NCI-H2029 (cell line): ENCODE results near the gene QDPR.
A peak's percentile ranks its signal among the peaks of the same experiment; 100 is the strongest.
"Not testable (repeated sequence)": the region's sequence is repeated elsewhere in the genome, so short reads cannot be mapped to it uniquely, and the experiment has no call there.

Experiments
- DNase-seq: peaks from one replicate; lab custom pipeline; 2025; lab: John Stamatoyannopoulos, UW

The QDPR gene

DNA sequence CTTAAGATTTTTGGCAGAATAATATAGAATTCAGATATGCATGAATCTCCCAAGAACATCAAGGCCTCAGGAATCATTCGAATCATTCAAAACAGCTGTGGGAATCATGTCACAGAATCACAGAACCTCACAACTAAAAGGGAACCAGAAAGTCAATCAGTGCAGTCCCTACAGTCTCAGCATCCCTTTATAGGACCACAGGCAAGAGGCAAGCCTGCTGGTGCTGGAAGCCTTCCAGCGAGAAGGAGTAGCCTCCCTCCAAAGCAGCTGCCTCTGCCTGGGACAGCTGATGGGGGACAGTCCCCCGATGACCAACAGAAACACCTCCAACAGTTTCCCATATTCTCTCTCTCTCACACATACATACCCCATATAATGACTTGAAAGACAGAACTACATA is 20.7 kb downstream of the QDPR start:
- DNase-seq, result no peak

DNA sequence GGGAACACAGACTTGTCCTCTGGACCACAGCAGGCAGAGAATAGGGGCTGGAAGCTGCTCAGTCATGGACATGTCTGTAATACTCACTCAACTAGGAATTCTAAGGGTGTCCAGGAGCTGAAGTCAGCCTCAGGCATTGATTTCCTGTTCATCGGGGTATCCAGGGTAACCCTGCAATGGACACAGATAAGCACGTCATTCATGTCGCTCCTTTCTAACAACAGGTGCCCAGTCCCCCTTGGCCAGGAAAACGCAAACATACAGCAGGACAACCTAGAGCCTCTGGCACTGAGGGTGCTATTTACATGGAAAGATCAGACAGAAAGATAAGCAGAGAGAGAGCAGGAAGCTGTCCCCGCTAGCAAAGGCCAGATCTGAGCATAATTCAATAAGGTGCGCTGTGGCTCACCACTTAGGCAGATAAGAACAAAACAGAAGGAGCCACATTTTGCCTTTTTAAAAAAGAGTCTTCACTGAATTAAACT is 21.3 kb downstream of the QDPR start:
- peak; percentile 83 for DNase-seq

DNA sequence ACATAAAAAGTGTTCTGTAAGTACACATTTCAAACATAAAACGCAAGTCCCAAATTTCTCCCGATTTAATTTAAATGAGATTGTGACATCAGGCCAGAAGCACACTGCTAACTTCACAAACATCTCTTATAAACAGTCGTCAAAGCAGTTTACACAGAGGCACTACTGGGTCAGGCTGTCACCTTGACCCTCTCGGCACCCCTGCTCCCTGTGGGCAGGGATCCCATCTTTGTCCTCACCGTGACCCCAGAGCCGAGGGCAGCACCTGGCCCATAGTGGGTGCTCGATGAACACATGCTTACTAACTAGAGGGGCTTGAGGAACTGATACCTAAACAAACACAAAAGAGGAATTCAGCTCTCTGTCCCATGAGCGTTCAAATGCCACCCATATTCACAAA is 22.2 kb downstream of the QDPR start:
- DNase-seq, result no peak

DNA sequence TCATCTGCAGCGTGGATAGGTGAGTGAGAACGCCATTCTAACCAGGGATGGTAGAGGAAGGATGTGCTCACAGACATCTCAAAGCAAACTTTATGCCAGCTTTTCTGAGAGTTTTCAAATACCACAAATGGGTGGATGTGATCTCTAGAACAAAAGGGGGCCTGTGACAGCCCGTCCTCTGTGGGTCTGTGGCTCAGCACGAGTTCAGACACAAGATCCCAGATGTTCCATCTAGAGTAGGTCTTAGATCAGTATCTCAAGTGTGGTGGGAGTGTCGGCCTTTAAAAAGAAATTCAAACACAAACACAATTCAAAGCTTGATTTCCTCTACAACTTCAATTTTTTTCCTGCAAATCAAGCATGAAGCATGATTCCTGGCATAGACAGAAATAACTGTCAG is 22.8 kb downstream of the QDPR start:
- no peak for DNase-seq

DNA sequence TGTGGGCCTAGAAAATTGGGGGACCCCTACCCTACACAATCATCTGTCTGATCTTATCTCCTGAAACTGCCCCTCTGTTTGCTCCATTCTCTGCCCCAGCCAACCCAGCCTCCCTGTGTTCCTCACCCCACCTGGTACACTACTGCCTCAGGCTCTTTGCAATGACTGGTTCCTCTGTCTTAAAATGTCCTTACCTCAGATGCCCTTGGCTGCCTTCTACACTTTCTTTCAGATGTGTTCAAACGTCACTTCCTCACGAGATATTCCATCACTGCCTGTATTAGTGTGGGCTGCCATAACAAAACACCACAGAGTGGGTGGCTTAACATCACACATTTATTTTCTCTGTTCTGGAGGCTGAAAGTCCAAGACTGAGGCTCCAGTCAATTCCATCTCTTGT is 29.2 kb downstream of the QDPR start:
- no peak for DNase-seq

DNA sequence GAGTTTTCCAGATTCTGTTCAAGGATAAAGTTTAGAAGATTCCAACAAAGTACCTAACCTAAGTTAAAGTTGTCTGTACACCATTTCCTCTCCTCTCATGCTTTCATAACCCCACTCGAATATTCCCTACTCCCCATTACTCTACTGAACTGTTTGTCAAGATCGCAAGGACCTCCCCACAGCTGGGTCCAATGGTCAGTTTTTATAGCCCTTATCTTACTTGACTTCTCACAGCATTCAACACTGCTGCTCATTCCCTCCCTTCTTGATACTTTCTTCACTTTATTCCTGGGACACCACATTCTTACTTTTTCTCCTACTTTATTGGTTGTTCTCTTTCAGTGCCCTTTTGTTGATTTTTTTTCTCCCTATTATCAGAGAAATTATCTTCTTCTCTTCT is 30.9 kb downstream of the QDPR start:
- DNase-seq, result no peak

DNA sequence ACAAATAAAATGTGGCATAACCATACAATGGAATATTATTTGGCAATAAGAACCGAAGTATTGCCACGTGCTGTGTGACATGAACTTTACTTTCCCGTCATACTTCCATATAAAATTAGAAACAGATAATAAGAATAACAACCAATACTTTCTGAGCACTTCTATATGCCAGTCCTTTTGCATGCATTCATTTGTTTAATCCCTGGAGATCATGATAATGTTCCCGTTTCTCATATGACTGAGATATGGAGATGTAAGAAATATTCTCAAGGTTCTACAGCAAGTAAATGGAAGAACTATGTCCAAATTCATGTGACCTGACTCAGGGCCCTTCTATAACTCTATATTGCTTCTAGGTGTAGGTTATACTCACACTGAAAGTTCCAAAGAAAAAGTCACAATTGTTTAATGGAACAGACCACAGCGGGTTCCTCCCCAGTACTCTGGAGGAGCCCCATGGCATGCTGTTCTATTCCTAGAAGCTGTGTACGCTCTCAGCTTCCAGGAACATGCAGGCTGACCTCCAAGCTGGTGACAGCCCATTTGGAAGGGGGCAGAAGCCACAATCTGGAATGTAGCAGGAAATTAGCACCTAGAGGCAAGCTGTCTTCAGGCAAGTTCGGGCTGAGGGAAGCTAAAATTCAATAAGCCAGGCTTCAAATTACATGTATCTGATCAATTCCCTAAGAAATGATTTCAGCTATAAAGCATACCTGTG is 31.5 kb downstream of the QDPR start:
- DNase-seq, result no peak

DNA sequence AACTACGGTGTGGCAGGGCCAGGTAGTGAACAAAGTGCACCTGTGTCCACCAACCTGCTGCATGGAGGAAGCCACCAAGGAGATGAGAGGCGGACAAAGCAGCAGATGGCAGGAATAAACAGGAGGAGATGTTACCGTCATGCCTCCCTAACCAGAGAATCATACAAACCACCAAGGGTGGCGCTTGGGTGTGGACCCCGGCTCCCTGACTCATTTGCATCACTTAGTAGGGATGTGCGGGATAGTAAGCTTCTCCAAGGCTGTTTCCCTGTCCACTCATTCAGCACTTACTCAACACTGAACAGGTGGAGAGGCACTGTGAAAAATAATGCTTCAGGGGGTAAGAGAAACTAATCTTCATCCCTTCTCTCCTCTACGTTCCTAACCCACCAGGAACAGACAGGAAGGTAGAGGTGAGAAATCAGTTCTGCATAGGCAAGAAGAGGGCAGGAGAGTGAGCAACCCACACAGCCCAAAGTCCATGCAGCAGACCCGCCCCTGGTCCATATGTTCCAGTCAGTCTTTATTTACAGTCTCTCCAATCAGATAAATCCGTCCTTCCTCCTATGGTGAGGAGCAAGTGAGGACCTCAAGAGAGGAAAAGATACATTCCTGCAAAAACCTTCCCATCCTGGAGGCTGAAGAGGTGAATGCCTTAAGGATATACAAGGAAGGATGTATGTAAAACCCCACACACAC is 34.0 kb downstream of the QDPR start:
- no peak for DNase-seq

DNA sequence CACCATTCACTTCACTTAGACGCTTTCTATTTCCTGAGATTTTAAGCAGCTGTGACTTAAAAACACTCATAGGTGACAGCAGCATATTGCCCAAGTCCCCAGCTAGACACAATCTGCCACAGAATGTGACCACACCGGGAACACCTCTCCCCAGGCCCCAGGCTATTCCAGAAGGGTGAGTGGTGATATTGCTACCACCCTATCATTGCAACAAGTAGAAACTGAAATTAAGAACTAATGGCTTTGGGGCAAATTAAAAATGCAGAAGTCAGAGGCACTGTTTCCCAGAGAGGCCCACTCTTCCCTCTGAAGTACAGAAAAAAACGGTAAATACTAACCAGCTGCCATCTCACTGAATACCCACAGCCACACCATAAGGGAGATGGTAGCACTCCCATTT is 35.0 kb downstream of the QDPR start:
- DNase-seq, result no peak

DNA sequence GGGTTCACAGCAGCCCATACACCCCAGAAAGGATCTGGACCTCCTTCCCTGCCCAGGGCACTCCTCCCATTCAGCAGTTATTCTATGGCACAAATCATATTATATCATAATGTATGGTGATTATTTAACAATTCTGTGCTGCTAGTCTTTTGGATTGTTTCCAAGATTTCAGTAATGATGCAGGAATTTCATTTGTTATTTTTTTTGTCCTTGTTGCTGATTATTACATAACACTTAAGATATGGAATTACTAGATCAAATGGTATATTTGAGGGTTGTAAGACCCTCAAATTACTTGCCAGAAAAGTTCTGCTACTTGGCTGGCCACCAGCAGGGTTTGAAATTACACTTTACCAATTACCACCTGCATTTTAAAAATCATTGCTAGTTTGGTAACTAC is 36.4 kb downstream of the QDPR start:
- no peak for DNase-seq

DNA sequence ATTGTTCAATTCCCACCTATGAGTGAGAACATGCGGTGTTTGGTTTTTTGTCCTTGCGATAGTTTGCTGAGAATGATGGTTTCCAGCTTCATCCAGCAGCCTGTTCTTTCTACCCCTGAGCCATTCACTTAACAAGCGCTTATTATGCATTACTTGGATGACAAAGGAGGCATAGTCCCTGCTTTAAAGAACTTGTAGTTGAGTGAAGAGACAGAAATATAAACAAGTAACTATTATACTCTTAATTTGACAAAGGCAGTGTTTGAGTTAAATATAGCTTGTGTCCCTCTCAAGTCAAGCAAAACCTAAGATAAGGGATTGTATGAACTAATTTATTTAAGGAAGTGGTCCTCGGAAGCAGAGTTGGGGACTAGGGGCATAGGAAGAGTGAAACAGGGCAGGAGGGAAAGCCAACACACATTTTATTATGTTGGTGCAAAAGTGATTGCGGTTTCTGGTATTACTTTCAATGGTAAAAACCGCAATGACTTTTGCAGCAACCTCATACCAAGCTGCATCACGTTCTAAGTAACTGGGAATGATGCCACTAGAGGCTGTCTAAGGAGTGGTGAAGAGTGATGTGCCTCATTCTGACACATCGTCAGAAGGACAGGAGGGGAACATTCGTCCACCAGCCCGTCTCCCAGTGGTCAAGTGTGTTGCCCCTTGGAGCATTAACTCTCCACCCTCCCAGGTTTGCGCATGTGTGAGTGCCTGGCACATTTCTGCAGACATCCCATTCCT is 41.8 kb downstream of the QDPR start:
- DNase-seq, result no peak

DNA sequence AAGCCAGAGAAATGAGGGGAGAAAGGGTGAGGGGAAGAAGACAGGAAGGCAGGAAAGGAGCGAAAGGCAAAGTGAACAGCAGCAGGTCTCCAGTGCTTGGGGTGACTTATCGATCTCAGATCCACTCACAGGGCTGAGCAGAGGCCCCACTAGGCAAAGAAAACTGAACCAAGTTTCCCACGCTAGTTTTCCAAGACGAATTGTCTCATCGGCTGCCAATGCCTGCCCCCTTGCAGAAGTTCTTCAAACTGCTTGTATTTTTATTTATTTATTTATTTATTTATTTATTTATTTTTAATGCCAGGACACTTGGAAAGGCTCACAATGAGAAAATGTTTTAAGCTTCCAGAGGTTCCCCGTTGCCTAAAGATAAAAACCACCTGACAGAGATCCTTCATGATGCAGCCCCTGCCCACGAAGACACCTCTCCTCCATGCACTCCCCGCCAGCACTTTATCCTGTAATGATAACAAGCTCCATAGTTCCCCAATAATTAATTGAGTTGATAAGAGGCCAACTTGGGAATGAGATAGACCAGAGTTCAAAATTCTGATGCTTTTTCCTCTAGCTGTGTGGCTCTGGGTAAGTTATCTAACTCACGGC is 43.2 kb downstream of the QDPR start:
- no peak for DNase-seq

DNA sequence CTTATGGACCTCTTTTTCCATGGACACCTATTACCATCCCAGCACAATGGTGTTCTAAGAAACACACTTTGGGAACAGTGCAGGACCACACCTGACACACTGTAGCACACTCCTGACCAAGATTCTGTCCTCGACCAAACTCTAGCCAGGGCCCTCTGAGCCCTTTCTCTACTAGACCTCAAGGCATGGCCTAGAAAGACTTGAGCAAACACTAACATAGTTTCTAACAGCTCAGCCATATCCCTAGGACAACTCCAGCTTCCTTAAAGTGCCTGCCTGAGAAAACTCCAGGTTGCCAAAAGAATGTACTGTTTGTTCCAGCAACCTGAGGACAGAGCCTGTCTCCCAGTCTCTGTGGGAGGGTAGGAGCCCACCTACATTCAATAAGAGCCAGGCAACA is 48.3 kb downstream of the QDPR start:
- no peak for DNase-seq

DNA sequence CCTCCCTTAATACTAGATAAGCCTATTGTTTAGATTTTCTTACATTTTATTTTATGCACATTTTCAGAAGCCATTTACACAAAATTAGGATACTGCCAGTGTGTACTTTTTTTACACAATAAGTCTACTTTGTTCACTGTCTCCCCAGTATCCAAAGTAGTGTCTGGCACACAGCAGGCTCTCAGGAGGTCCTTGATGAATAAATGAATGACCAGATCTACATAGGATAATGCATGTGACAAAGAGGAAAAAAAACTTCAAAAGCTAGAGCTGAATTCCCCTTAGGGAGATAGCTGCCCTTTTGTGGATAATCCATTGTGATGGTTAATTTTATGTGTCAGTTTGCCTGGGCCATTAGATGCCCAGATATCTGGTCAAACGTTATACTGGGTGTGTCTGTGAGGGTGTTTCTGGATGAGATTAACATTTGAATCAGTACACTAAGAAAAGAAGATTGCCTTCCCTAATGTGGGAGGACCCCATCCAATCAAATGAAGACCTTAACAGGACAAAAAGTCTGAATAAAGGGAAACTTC is 61.6 kb downstream of the QDPR start:
- no peak for DNase-seq

DNA sequence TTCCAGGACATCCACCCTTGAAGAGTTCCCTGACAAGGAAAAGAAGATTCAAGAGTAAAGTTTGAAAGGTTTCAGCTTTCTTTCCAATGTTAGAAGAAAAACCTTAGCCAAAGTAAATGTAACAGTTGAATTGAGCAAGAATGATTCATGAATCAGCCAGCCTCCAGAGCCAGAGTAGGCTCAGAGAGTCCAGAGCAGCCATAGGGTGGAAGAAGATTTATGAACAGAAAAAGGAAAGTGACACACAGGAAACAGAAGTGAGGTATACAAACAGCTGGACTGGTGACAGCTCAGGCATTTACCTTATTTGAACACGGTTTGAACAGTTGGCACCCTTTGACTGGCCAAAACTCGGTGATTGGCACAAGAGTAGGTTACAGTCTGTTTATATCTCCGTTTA is 63.2 kb downstream of the QDPR start:
- no peak for DNase-seq

DNA sequence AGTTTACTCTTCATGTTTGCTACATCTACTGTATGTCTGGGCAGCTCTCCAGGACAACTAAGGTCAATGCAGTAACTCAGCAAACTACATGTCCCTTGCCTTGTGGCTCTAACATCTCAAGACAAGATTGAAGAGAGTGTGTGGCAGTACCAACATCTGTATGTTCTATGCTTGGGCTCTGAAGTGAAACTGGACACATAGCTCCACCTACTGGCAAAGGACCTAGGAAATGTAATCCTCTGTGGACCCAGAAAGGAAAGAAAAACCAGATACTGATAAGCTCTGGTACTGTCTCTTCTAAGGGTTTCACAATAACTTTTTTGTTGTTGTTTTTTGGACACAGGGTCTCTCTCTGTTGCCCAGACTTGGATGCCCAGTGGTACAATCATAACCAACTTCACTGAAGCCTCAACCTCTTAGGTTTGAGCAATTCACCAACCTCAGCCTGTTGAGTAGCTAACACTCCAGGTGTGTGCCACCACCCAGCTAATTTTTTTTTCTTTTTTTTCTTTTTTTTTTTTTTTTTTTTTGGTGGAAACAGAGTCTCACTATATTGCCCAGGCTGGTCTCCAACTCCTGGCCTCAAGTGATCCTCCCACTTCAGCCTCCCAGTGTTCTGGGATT is 64.1 kb downstream of the QDPR start:
- peak; percentile 12 for DNase-seq

DNA sequence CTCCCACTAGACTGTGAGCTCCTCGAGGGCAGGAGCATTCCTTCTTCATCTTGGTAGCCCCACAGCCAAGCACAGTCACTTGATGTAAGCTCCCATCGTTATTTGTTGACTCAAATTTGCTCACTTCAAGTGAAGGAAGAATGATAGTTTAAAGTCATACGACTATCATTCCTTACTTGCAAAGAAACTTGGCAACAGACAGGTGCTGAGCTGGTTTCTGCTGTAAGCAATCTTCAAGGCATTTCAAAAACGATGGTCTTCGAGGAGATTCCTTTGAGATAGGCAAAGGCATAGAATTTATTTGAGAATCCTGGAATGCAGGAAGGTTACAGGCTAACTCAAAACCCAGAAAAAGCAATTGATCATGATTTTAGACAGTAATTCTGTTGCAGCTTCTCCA is 64.8 kb downstream of the QDPR start:
- no peak for DNase-seq

DNA sequence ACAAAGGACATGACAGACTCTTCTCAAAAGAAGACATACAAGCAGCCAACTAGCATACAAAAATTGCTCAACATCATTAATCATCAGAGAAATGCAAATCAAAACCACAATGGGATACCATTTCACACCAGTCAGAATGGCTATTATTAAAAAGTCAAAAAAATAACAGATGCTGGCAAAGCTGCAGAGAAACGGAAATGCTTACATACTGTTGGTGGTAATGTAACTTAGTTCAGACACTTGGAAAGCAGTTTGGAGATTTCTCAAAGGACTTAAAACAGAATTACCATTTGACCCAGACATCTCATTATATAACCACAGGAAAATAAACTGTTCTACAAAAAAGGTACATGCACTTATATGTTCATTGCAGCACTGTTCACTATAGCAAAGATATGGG is 69.4 kb downstream of the QDPR start:
- DNase-seq, result not testable (repeated sequence)

DNA sequence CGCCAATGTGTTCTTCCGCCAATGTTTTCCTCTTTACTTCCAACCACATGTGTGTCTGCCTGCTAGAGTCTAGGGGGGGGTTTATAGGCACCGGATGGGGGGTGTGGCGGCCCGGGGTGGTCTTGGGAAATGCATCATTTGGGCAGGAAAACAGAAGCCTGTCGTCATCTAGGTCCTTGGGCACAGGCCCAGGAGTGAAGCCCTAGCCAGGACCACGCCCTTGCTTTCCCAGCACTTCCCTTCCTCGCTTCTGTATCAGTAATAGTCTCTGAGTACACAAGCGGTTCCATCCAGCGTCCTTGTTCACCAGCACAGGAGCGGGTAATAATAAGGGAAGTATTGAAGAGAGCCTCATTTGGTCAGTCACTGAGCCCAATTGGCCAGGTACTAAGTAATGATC is 74.5 kb downstream of the QDPR start:
- DNase-seq, result no peak

DNA sequence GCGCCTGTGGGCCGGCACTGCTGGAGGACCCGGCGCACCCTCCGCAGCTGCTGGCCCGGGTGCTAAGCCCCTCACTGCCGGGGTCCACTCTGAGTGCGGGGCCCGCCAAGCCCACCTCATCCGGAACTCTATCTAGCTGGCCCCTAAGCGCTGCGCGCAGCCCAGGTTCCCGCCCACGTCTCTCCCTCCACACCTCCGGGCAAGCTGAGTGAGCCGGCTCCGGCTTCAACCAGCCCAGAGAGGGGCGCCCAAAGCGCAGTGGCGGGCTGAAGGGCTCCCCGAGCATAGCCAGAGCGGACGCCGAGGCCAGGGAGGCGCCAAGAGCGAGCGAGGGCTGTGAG is 75.2 kb downstream of the QDPR start:
- no peak for DNase-seq
